Esophagus squamous epithelium (tissue), 4 donors: Measurements from ENCODE around the gene TM4SF1.

Experiments
- POLR2A ChIP-seq, 4 donors: fragments of 450-650 bp; IDR thresholded peaks; one replicate each; pipeline ENCODE4 v1.6.1; 2017; ENCODE audit warnings: antibody characterized with exemption in 4 of 4, mild to moderate bottlenecking in 4 of 4, moderate library complexity in 3 of 4
- TF ChIP-seq, protein P1 (sequence below), 6 experiments: fragments of 450-650 bp in 4 of 6; fragments of 200-600 bp in 2 of 6; sonication (generic) in 2 of 6; IDR thresholded peaks; one replicate each; pipeline ENCODE4 v1.5.1; 2016 to 2019; ENCODE audit warnings: antibody characterized with exemption in 6 of 6, mild to moderate bottlenecking in 4 of 6, moderate library complexity in 4 of 6

GRCh38 chr3:149340310-149340933 is 37.0 kb downstream of the TM4SF1 start:
- TF ChIP-seq, protein P1, sequence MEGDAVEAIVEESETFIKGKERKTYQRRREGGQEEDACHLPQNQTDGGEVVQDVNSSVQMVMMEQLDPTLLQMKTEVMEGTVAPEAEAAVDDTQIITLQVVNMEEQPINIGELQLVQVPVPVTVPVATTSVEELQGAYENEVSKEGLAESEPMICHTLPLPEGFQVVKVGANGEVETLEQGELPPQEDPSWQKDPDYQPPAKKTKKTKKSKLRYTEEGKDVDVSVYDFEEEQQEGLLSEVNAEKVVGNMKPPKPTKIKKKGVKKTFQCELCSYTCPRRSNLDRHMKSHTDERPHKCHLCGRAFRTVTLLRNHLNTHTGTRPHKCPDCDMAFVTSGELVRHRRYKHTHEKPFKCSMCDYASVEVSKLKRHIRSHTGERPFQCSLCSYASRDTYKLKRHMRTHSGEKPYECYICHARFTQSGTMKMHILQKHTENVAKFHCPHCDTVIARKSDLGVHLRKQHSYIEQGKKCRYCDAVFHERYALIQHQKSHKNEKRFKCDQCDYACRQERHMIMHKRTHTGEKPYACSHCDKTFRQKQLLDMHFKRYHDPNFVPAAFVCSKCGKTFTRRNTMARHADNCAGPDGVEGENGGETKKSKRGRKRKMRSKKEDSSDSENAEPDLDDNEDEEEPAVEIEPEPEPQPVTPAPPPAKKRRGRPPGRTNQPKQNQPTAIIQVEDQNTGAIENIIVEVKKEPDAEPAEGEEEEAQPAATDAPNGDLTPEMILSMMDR (IDR thresholded peaks at IDR 0.05), result no peak
- no peak for TF ChIP-seq POLR2A (IDR thresholded peaks at IDR 0.05)
